CD14-positive monocyte (primary cell): Measurements from ENCODE around the gene MTHFSD. TPM values are rescaled to one million over a fixed set of nuclear protein-coding genes. Genes with fewer than 3 reads are reported as not detected.

Experiments used
- DNase-seq, 3 donors: peaks; one replicate each; pipeline ENCODE4 v3.0.0-alpha.2; 2011 to 2022
- H2AFZ ChIP-seq: 2 replicates; pipeline ENCODE4 v1.6.0; 2012; ENCODE audit warnings: mild to moderate bottlenecking, low read depth, low read length, inconsistent platforms; ENCODE audit not compliant: insufficient read depth, poor library complexity, severe bottlenecking
- H3K27ac ChIP-seq, 2 donors: 1 replicate in 1 of 2; 2 replicates in 1 of 2; pipeline ENCODE4 v1.5.1; 2012 to 2013; ENCODE audit warnings: low read length in 2 of 2, control low read depth in 1 of 2, inconsistent platforms in 1 of 2, low read depth in 1 of 2, mild to moderate bottlenecking in 1 of 2
- H3K27me3 ChIP-seq, 2 donors: one replicate each; pipeline versions ENCODE4 v1.6.0 to v1.6.1; 2011 to 2013; ENCODE audit warnings: low read length in 2 of 2; ENCODE audit not compliant: control insufficient read depth in 2 of 2, insufficient read depth in 2 of 2
- H3K36me3 ChIP-seq, 2 donors: replicated peaks in 1 of 2; 1 replicate in 1 of 2; 2 replicates in 1 of 2; pipeline versions ENCODE4 v1.5.1 to v1.6.1; 2012 to 2013; ENCODE audit warnings: low read length in 2 of 2, control low read depth in 1 of 2, inconsistent platforms in 1 of 2, mild to moderate bottlenecking in 1 of 2; ENCODE audit not compliant: insufficient read depth in 2 of 2, control insufficient read depth in 1 of 2
- H3K4me1 ChIP-seq, 2 donors: 1 replicate in 1 of 2; 2 replicates in 1 of 2; pipeline versions ENCODE4 v1.5.1 to v1.6.1; 2012 to 2013; ENCODE audit warnings: low read length in 2 of 2, control low read depth in 1 of 2, inconsistent platforms in 1 of 2, mild to moderate bottlenecking in 1 of 2, moderate library complexity in 1 of 2; ENCODE audit not compliant: insufficient read depth in 2 of 2, control insufficient read depth in 1 of 2
- H3K4me2 ChIP-seq: replicated peaks from 2 replicates; pipeline ENCODE3; 2012; ENCODE audit warnings: low read length, moderate library complexity, mild to moderate bottlenecking; ENCODE audit not compliant: poor library complexity, severe bottlenecking; ENCODE audit errors: extremely low read depth
- H3K4me3 ChIP-seq, 3 experiments: fragments of 200-600 bp in 1 of 3; sonication (generic) in 1 of 3; replicated peaks in 1 of 3; 1 replicate in 2 of 3; 2 replicates in 1 of 3; pipeline ENCODE4 v1.5.1; 2011 to 2013; ENCODE audit warnings: low read length in 3 of 3, mild to moderate bottlenecking in 3 of 3, control low read depth in 2 of 3, low read depth in 2 of 3, inconsistent platforms in 1 of 3, moderate library complexity in 1 of 3
- H3K79me2 ChIP-seq: 2 replicates; pipeline ENCODE4 v1.6.0; 2012; ENCODE audit warnings: mild to moderate bottlenecking, control low read depth, inconsistent platforms, low read length, moderate library complexity; ENCODE audit not compliant: insufficient read depth
- H3K9ac ChIP-seq: 2 replicates; pipeline ENCODE4 v1.6.0; 2017; ENCODE audit warnings: low read length, mild to moderate bottlenecking; ENCODE audit not compliant: insufficient read depth, poor library complexity, severe bottlenecking
- H3K9me3 ChIP-seq, 2 donors: replicated peaks in 1 of 2; 1 replicate in 1 of 2; 2 replicates in 1 of 2; pipeline versions ENCODE4 v1.5.1 to v1.6.1; 2012 to 2013; ENCODE audit warnings: low read length in 2 of 2, control low read depth in 1 of 2; ENCODE audit not compliant: control insufficient read depth in 1 of 2, insufficient read depth in 1 of 2
- H4K20me1 ChIP-seq: 2 replicates; pipeline ENCODE4 v1.6.0; 2012; ENCODE audit warnings: mild to moderate bottlenecking, low read length, control low read depth, moderate library complexity; ENCODE audit not compliant: insufficient read depth
- H3K27ac Mint-ChIP-seq, 7 donors: one replicate each; pipeline ENCODE4 v1.8.0; 2020; ENCODE audit warnings: mild to moderate bottlenecking in 7 of 7, mixed read lengths in 7 of 7, moderate library complexity in 6 of 7, inconsistent platforms in 2 of 7
- H3K27me3 Mint-ChIP-seq, 3 donors: one replicate each; pipeline ENCODE4 v1.8.0; 2021 to 2022; ENCODE audit warnings: low read depth in 3 of 3, mild to moderate bottlenecking in 3 of 3, mixed read lengths in 3 of 3, moderate library complexity in 3 of 3, inconsistent platforms in 1 of 3
- H3K36me3 Mint-ChIP-seq, 2 donors: one replicate each; pipeline ENCODE4 v1.8.0; 2020; ENCODE audit warnings: mixed read lengths in 2 of 2, inconsistent platforms in 1 of 2, mild to moderate bottlenecking in 1 of 2
- H3K4me1 Mint-ChIP-seq: one replicate; pipeline ENCODE4 v1.8.0; 2020; ENCODE audit warnings: mild to moderate bottlenecking, mixed read lengths
- H3K4me3 Mint-ChIP-seq, 2 donors: one replicate each; pipeline ENCODE4 v1.8.0; 2020; ENCODE audit warnings: mild to moderate bottlenecking in 2 of 2, mixed read lengths in 2 of 2, moderate library complexity in 1 of 2
- H3K9me3 Mint-ChIP-seq, 7 donors: one replicate each; pipeline ENCODE4 v1.8.0; 2020 to 2022; ENCODE audit warnings: mixed read lengths in 7 of 7, mild to moderate bottlenecking in 6 of 7, moderate library complexity in 6 of 7, inconsistent platforms in 2 of 7
- WGBS: methylation state at CpG from one replicate; pipeline ENCODE4 v1.1.5; 2013; ENCODE audit warnings: missing lambda C conversion rate; ENCODE audit not compliant: insufficient coverage; 5-methylcytosine and 5-hydroxymethylcytosine counted together
- intact Hi-C, 2 donors: fragments of 100-400 bp; cut with micrococcal nuclease; formaldehyde crosslinking; loops; one replicate each; pipeline versions ENCODE4 v1.15.0 to v1.15.1; 2023
- polyA plus RNA-seq, 3 donors: library from polyadenylated mRNA; depleted of rRNA in 1 of 3; unstranded in 2 of 3; stranded (reverse) in 1 of 3; fragments of 300-500 nt in 2 of 3; fragments of >200 nt in 1 of 3; fragmentation: Illumina TruSeq in 2 of 3; gene quantifications; 1 replicate in 2 of 3; 2 replicates in 1 of 3; pipeline ENCODE4 v1.2.3, GENCODE V29; 2012 to 2021
- TF ChIP-seq, protein P1 (sequence below): fragments of 200-600 bp; IDR thresholded peaks from one replicate; pipeline ENCODE4 v1.8.0; 2022; ENCODE audit warnings: antibody characterized with exemption, mild to moderate bottlenecking

Gene MTHFSD
- polyA plus RNA-seq, 3 donors, result 7.2 to 14.1 (median 11.7) TPM

- H3K4me3 Mint-ChIP-seq, result peak overlapping the region in 1 of 2 donors; percentile 77
- H3K9me3 Mint-ChIP-seq, result peaks cover 0 to 11% (median 5%) of the 10 kb centered on the region in 7 donors
- H3K27ac Mint-ChIP-seq, result no peak overlapping the region
- Histone ChIP-seq H3K9ac (no peak overlapping the region), H3K4me3 (no peak overlapping the region), H3K27me3 (peaks cover 36 to 76% of the 10 kb centered on the region in 2 donors), H3K27ac (no peak overlapping the region), H2AFZ (no peak overlapping the region), H3K4me2 (no peak overlapping the region), H4K20me1 (no peaks in the 10 kb centered on the region), H3K9me3 (peaks cover 7 to 11% of the 10 kb centered on the region in 2 donors), H3K79me2 (no peaks in the 10 kb centered on the region), H3K36me3 (no peaks in the 10 kb centered on the region), H3K4me1 (peaks cover 12 to 17% of the 10 kb centered on the region in 2 donors)
- WGBS, result 4% methylated on average over 69 of the region's 69 CpGs
- peaks cover 0 to 6% of the 10 kb centered on the region in 2 donors for H3K36me3 Mint-ChIP-seq
- peaks cover 13% of the 10 kb centered on the region for H3K4me1 Mint-ChIP-seq
- intact Hi-C loops, result no loop called here
- H3K27me3 Mint-ChIP-seq, result peaks cover 74 to 83% (median 78%) of the 10 kb centered on the region in 3 donors
- TF ChIP-seq, protein P1, sequence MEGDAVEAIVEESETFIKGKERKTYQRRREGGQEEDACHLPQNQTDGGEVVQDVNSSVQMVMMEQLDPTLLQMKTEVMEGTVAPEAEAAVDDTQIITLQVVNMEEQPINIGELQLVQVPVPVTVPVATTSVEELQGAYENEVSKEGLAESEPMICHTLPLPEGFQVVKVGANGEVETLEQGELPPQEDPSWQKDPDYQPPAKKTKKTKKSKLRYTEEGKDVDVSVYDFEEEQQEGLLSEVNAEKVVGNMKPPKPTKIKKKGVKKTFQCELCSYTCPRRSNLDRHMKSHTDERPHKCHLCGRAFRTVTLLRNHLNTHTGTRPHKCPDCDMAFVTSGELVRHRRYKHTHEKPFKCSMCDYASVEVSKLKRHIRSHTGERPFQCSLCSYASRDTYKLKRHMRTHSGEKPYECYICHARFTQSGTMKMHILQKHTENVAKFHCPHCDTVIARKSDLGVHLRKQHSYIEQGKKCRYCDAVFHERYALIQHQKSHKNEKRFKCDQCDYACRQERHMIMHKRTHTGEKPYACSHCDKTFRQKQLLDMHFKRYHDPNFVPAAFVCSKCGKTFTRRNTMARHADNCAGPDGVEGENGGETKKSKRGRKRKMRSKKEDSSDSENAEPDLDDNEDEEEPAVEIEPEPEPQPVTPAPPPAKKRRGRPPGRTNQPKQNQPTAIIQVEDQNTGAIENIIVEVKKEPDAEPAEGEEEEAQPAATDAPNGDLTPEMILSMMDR, result no peak
- DNase-seq, result no peak
These were observed 23.7 kb upstream of the MTHFSD start for GRCh38 chr16:86578611-86579267.

DNA sequence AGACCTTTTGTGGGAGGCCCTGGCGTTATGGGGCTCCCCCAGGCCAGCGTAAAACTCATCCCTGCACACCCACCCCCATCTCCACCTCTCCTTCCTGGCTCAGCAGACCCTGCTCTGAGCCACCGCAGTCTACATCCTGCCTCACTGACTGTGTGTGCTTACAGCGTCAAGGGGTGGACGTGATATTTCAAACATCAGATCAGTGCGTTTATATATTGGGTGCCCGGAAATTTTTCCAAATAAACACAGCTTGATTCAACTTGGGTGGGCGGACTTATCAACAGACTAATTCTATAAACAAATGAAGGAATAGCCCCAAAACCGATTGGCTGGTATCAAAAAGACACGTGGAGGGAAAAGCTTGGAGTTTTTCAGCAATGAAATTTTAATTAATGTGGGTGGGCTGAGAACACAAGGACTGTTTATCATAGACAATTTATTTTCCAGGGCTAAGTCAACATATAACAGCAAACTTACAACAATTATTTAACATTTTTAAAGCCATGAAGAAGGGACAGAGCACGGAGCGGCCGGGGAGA lies 23.1 kb upstream of the MTHFSD start, which contains the start of gene FOXL1:
Gene FOXL1, plus strand, starts transcription at position 489 of the 539 bp plus-strand sequence. CDS start 175 bp downstream, outside the sequence.
- peaks cover 0 to 11% (median 5%) of the 10 kb centered on the region in 7 donors for H3K9me3 Mint-ChIP-seq
- Histone ChIP-seq H3K36me3 (no peaks in the 10 kb centered on the region), H3K79me2 (no peaks in the 10 kb centered on the region), H3K27ac (no peak within 1 kb of the TSS), H3K4me1 (peaks cover 12 to 17% of the 10 kb centered on the region in 2 donors), H3K4me3 (no peak within 1 kb of the TSS), H3K9me3 (peaks cover 7 to 11% of the 10 kb centered on the region in 2 donors), H4K20me1 (no peaks in the 10 kb centered on the region), H3K4me2 (no peak within 1 kb of the TSS), H3K9ac (no peak within 1 kb of the TSS), H3K27me3 (peaks cover 36 to 77% of the 10 kb centered on the region in 2 donors), H2AFZ (no peak within 1 kb of the TSS)
- peaks cover 73 to 85% (median 79%) of the 10 kb centered on the region in 3 donors for H3K27me3 Mint-ChIP-seq
- 83% methylated on average over 5 of the region's 13 CpGs for WGBS
- H3K27ac Mint-ChIP-seq, result no peak within 1 kb of the TSS
- H3K4me3 Mint-ChIP-seq, result peak within 1 kb of the TSS in 1 of 2 donors; percentile 96
- peaks cover 0 to 6% of the 10 kb centered on the region in 2 donors for H3K36me3 Mint-ChIP-seq
- H3K4me1 Mint-ChIP-seq, result peaks cover 13% of the 10 kb centered on the region
- intact Hi-C loops, result no loop called here
- TF ChIP-seq, protein P1, result no peak
- no peak for DNase-seq
